ENCODE results near the gene CACNA1A. TPM values are rescaled to one million over a fixed set of nuclear protein-coding genes. Genes with fewer than 3 reads are reported as not detected.
"Not testable (repeated sequence)": the region's sequence is repeated elsewhere in the genome, so short reads cannot be mapped to it uniquely, and the experiment has no call there.

CACNA1A gene
- total RNA-seq, 6 experiments from 2014 or later = 1.3 to 13.2 (median 10.0) TPM

DNA sequence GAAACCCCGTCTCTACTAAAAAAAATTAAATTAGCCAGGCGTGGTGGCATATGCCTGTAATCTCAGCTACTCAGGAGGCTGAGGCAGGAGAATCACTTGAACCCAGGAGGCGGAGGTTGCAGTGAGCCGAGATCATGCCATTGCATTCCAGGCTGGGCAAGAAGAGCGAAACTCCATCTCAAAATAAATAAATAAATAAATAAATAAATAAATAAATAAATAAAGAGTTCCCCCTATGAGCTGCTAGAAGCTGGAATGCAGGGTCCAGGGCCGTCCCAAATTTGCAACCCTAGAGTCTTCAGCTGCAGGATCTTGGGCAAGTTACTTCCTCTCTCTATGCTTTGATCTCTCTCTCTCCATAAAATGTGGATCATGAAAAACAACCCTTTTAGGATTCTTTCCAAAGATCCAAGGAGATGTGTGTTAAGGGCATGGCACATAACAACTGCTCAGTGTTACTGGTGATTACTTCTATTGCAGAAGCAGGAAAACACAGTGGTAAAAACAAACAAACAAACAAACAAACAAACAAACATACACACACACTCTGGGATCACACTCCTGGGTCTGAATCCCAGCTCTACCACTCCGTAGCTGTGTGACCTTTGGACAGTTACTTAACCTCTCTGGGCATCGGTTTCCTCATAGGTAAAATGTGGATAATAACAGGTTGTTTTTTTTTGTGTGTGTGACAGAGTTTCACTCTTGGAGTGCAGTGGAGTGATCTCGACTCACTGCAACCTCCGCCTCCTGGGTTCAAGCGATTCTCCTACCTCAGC, 78.8 kb downstream of the CACNA1A start:
- H3K27ac Mint-ChIP-seq = no peak overlapping the region
- H3K4me3 Mint-ChIP-seq = no peak overlapping the region
- TF ChIP-seq, protein P1, sequence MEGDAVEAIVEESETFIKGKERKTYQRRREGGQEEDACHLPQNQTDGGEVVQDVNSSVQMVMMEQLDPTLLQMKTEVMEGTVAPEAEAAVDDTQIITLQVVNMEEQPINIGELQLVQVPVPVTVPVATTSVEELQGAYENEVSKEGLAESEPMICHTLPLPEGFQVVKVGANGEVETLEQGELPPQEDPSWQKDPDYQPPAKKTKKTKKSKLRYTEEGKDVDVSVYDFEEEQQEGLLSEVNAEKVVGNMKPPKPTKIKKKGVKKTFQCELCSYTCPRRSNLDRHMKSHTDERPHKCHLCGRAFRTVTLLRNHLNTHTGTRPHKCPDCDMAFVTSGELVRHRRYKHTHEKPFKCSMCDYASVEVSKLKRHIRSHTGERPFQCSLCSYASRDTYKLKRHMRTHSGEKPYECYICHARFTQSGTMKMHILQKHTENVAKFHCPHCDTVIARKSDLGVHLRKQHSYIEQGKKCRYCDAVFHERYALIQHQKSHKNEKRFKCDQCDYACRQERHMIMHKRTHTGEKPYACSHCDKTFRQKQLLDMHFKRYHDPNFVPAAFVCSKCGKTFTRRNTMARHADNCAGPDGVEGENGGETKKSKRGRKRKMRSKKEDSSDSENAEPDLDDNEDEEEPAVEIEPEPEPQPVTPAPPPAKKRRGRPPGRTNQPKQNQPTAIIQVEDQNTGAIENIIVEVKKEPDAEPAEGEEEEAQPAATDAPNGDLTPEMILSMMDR (IDR thresholded peaks at IDR 0.05) = no peak
- peaks cover 6% of the 10 kb centered on the region; the same call in 1 of the 2 replicates for H3K36me3 Mint-ChIP-seq (ENCODE audit: low read depth)
- H3K27me3 Mint-ChIP-seq (ENCODE audit: insufficient read depth) = peaks cover 6% of the 10 kb centered on the region
- no peak for DNase-seq
- no peaks in the 10 kb centered on the region; the same call in none of the 2 replicates for H3K9me3 Mint-ChIP-seq
- peaks cover 12% of the 10 kb centered on the region; the same call in 1 of the 2 replicates for H3K4me1 Mint-ChIP-seq (ENCODE audit: low read depth)

DNA sequence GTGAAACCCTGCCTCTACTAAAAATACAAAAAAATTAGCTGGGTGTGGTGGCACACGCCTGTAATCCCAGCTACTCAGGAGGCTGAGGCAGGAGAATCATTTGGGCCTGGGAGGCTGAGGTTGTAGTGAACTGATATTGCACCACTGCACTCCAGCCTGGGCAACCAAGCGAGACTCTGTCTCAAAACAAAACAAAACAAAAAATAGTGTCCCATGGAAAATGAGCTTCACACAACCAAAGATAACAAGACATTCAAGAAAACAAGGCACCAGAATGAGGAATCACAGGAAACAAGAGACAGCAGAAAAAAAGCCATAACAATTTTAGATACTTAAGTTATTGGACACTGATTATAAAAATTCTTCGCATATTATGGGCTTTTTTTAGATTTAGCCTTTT, 80.4 kb downstream of the CACNA1A start:
- H3K4me1 Mint-ChIP-seq (ENCODE audit: low read depth) = peaks cover 12% of the 10 kb centered on the region; the same call in 1 of the 2 replicates
- H3K9me3 Mint-ChIP-seq; H3K27ac Mint-ChIP-seq; DNase-seq; H3K4me3 Mint-ChIP-seq; H3K27me3 Mint-ChIP-seq (ENCODE audit: insufficient read depth); H3K36me3 Mint-ChIP-seq (ENCODE audit: low read depth): not testable (repeated sequence)

DNA sequence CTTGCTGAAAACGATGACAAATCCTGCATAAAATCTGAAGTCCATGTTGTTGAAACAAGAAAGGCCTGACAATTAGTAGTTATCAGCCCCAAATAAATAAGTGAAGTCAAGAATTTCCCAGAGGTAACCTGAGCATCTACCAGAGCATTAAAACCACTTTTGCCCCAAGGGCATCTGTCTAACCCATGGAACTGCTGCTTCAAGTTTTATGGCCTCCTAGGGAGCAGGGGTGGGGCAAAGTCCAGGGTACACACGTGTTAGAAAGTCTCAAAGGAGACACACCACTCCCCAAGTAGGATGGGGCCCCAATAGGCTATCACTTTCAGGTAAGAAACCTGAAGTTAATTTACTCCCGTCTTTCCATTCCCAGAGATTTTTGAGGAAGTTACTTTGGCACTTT, 81.1 kb downstream of the CACNA1A start:
- TF ChIP-seq, protein P1 (IDR thresholded peaks at IDR 0.05) = no peak
- H3K27me3 Mint-ChIP-seq (ENCODE audit: insufficient read depth) = peaks cover 6% of the 10 kb centered on the region
- DNase-seq = no peak
- H3K27ac Mint-ChIP-seq = no peak overlapping the region
- peaks cover 12% of the 10 kb centered on the region; the same call in 1 of the 2 replicates for H3K4me1 Mint-ChIP-seq (ENCODE audit: low read depth)
- peaks cover 6% of the 10 kb centered on the region; the same call in 1 of the 2 replicates for H3K36me3 Mint-ChIP-seq (ENCODE audit: low read depth)
- no peak overlapping the region for H3K4me3 Mint-ChIP-seq
- peaks cover 9% of the 10 kb centered on the region for H3K9me3 Mint-ChIP-seq

DNA sequence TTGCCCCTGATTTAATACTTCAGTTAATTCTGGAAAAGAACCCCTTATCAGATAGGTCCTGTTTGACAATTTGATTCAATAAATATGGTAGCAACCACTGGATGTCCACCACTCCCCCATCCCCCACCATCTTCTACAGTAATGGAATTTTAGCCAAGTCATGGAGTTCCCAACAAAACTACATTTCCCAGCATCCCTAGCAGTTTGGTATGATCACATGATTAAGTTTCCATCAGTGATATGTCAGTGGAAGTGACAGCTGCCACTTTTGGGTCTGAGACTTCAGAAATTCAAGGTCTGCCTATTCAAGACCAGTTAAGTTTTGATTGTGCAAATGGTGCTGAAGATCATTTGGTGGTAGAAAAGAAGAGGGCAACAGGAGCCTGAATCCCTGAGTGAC, 85.5 kb downstream of the CACNA1A start:
- Mint-ChIP-seq H3K4me1 (ENCODE audit: low read depth) (0 out of 2 replicates have a peak, but pooled peaks cover 6% of the 10 kb centered on the region), H3K36me3 (ENCODE audit: low read depth) (peaks cover 6% of the 10 kb centered on the region; the same call in 1 of the 2 replicates), H3K27me3 (ENCODE audit: insufficient read depth) (peaks cover 13% of the 10 kb centered on the region), H3K4me3 (no peak overlapping the region), H3K9me3 (peaks cover 9% of the 10 kb centered on the region), H3K27ac (no peak overlapping the region)
- no peak for DNase-seq
- TF ChIP-seq, protein P1 (IDR thresholded peaks at IDR 0.05) = no peak

DNA sequence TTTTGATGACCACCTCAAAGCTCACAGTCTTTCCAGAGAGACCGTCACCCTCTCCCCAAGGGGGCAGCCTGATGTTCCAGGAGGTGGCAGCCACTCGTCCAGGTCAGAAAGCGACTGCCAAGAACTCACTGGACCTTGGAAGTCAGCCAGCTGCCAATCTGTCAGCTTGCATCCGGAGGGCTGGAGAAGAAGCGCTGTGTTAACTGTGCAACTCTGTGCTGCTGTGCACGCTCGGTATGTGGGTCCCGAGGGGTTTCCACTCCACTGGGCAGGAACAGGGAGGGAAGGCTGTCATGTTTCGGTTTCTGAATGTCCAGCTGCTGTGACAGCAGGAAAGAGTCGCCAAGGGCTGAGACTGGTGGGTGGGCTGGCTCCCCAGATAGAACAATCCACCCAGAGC, 89.2 kb downstream of the CACNA1A start:
- no peak overlapping the region for H3K4me3 Mint-ChIP-seq
- no peaks in the 10 kb centered on the region for H3K4me1 Mint-ChIP-seq (ENCODE audit: low read depth)
- no peak for DNase-seq
- peaks cover 11% of the 10 kb centered on the region for H3K27me3 Mint-ChIP-seq (ENCODE audit: insufficient read depth)
- H3K36me3 Mint-ChIP-seq (ENCODE audit: low read depth) = no peaks in the 10 kb centered on the region
- H3K27ac Mint-ChIP-seq = no peak overlapping the region
- TF ChIP-seq, protein P1 (IDR thresholded peaks at IDR 0.05) = no peak
- peaks cover 6% of the 10 kb centered on the region for H3K9me3 Mint-ChIP-seq

DNA sequence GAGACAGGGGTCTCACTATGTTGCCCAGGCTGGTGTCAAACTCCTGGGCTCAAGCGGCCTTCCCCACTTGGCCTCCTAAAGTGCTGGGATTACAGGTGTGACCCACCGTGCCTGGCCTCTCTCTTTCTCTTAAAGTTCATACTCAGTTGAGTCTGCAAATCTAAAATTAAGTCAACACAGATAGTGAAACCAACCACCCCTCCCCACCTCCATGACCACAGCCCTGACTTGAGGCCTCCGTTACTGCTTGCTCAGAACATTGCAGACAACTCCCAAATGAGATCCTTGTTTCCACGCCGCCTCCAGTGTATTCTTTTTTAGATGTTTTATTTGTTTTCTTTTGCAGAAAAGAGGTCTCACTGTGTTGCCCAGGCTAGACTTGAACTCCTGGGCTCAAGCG, 94.4 kb downstream of the CACNA1A start:
- DNase-seq = no peak
- Mint-ChIP-seq H3K27me3 (ENCODE audit: insufficient read depth) (peaks cover 6% of the 10 kb centered on the region), H3K4me3 (no peak overlapping the region), H3K36me3 (ENCODE audit: low read depth) (no peaks in the 10 kb centered on the region), H3K9me3 (no peaks in the 10 kb centered on the region), H3K27ac (no peak overlapping the region), H3K4me1 (ENCODE audit: low read depth) (peaks cover 4% of the 10 kb centered on the region; the same call in 1 of the 2 replicates)
- TF ChIP-seq, protein P1 (IDR thresholded peaks at IDR 0.05) = no peak
